Kidney (tissue), 14 donors: ENCODE data around the gene NCEH1. TPM values are rescaled to one million over a fixed set of nuclear protein-coding genes. Genes with fewer than 3 reads are reported as not detected.
"Not testable (repeated sequence)": the region's sequence is repeated elsewhere in the genome, so short reads cannot be mapped to it uniquely, and the experiment has no call there.

Experiments
- DNase-seq, 5 donors: peaks; one replicate each; pipeline ENCODE4 v3.0.0-alpha.2; 2013 to 2020
- FAIRE-seq: peaks from 2 replicates; lab custom pipeline; 2012; peaks lifted over from hg19 to GRCh38; lab: Jason Lieb, UNC
- H3K27ac ChIP-seq, 2 donors: one replicate each; pipeline ENCODE4 v1.7.0; 2013; ENCODE audit warnings: low read depth in 2 of 2, low read length in 2 of 2, inconsistent platforms in 1 of 2
- H3K27me3 ChIP-seq: one replicate; pipeline ENCODE4 v1.7.1; 2013; ENCODE audit warnings: low read length, inconsistent platforms; ENCODE audit not compliant: control insufficient read depth, insufficient read depth
- H3K36me3 ChIP-seq, 3 donors: one replicate each; pipeline versions ENCODE4 v1.7.0 to v1.7.1; 2013; ENCODE audit warnings: low read length in 3 of 3, control low read depth in 1 of 3, inconsistent platforms in 1 of 3; ENCODE audit not compliant: insufficient read depth in 3 of 3, control insufficient read depth in 2 of 3
- H3K4me1 ChIP-seq, 3 donors: one replicate each; pipeline versions ENCODE4 v1.7.0 to v1.7.1; 2013; ENCODE audit warnings: low read length in 3 of 3, inconsistent platforms in 1 of 3, low read depth in 1 of 3; ENCODE audit not compliant: control insufficient read depth in 2 of 3, insufficient read depth in 2 of 3
- H3K4me3 ChIP-seq, 3 donors: one replicate each; pipeline versions ENCODE4 v1.7.0 to v1.8.1; 2013; ENCODE audit warnings: low read length in 3 of 3, control low read depth in 1 of 3, inconsistent platforms in 1 of 3
- H3K9ac ChIP-seq, 3 donors: one replicate each; pipeline versions ENCODE4 v1.7.0 to v1.7.1; 2013; ENCODE audit warnings: low read length in 3 of 3, control low read depth in 1 of 3, inconsistent platforms in 1 of 3
- H3K9me3 ChIP-seq, 3 donors: one replicate each; pipeline versions ENCODE4 v1.7.0 to v1.7.1; 2013; ENCODE audit warnings: low read length in 3 of 3, control low read depth in 1 of 3, inconsistent platforms in 1 of 3; ENCODE audit not compliant: control insufficient read depth in 2 of 3, insufficient read depth in 1 of 3
- intact Hi-C: fragments of 100-400 bp; cut with DNase I; formaldehyde crosslinking; loops from one replicate; pipeline ENCODE4 v1.11.1; 2022
- polyA plus RNA-seq: library from polyadenylated mRNA; stranded (reverse); fragments of 350-450 nt; fragmentation: Illumina TruSeq; extraction: RNeasy Lipid Tissue Mini Kit (QIAGEN cat#74804); gene quantifications from one replicate; pipeline ENCODE4 v1.2.3, GENCODE V29; 2014; ENCODE audit warnings: low read depth, low replicate concordance; ENCODE audit not compliant: insufficient read depth
- total RNA-seq: library from RNA; stranded (reverse); fragmentation: NEBNext Ultra II Directional; extraction: Animal tissue kit (Norgen Biotek cat#: 25700); gene quantifications from one replicate; pipeline ENCODE4 v1.2.1, GENCODE V29; 2021
- TF ChIP-seq, protein P1 (sequence below): IDR thresholded peaks from 3 replicates; pipeline ENCODE4 v1.5.1; 2012; ENCODE audit warnings: mild to moderate bottlenecking, moderate library complexity, borderline replicate concordance; ENCODE audit not compliant: insufficient read depth; ENCODE audit errors: extremely low read depth
- donor health status: control.
- donor health status: control.
- donor health status: control.
- donor health status: control.
- donor health status: control.
- donor health status: DM: yes; HTN: yes; CAD: no.
- donor health status: Normal renal cell carcinoma (clear cell type).

NCEH1 gene
- total and polyA plus RNA-seq, 2 donors from 2014 or later = 6.7 to 43.6 TPM

DNA sequence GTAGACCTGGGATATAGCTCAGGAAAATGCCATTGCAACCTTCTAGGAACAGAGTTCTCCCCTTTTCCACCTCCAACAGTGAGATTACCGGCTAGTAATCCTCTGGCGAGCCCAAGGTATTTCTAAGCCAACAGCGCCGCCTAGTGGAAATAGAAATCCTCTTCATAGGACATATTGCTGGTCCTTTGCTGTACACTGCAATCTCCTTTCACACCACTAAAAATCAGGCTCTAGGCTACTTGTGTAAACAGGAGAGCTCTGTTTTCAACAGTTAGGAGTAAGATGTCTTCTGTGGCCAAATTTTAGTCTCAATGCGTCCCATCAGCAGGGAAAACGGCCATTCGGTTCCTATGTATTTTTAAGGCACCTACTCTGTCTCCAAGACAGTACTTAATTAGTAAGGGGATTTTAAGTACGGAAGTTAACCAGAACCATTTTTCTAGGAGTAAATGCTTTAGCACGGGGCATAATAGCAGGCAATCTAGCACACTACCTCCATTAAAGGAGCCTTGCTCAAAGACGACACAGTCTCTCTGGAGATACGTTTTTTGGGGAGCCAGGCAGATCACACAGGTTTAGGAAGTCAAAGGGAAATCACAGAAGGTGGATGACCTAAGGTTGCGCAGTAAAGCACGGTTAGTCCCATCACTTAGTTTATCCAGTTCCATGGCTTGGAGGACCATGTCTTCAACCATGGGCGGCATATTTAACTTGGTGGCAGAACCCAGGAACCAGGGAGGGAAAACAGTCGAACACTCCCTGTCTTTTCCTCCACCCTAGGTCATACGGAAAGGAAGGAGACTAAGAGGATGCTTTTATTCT is 43.8 kb downstream of the NCEH1 start:
- no peak for FAIRE-seq
- Histone ChIP-seq H3K9ac (no peak overlapping the region), H3K27me3 (no peaks in the 10 kb centered on the region), H3K36me3 (no peaks in the 10 kb centered on the region), H3K27ac (no peak overlapping the region), H3K9me3 (no peaks in the 10 kb centered on the region), H3K4me1 (peaks cover 0 to 3% (median 0%) of the 10 kb centered on the region in 3 donors), H3K4me3 (no peak overlapping the region)
- TF ChIP-seq, protein P1, sequence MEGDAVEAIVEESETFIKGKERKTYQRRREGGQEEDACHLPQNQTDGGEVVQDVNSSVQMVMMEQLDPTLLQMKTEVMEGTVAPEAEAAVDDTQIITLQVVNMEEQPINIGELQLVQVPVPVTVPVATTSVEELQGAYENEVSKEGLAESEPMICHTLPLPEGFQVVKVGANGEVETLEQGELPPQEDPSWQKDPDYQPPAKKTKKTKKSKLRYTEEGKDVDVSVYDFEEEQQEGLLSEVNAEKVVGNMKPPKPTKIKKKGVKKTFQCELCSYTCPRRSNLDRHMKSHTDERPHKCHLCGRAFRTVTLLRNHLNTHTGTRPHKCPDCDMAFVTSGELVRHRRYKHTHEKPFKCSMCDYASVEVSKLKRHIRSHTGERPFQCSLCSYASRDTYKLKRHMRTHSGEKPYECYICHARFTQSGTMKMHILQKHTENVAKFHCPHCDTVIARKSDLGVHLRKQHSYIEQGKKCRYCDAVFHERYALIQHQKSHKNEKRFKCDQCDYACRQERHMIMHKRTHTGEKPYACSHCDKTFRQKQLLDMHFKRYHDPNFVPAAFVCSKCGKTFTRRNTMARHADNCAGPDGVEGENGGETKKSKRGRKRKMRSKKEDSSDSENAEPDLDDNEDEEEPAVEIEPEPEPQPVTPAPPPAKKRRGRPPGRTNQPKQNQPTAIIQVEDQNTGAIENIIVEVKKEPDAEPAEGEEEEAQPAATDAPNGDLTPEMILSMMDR = peak; percentile 94
- intact Hi-C loops = no loop called here
- DNase-seq = peak in 4 of 5 donors; percentile 75 to 90 (median 82)

DNA sequence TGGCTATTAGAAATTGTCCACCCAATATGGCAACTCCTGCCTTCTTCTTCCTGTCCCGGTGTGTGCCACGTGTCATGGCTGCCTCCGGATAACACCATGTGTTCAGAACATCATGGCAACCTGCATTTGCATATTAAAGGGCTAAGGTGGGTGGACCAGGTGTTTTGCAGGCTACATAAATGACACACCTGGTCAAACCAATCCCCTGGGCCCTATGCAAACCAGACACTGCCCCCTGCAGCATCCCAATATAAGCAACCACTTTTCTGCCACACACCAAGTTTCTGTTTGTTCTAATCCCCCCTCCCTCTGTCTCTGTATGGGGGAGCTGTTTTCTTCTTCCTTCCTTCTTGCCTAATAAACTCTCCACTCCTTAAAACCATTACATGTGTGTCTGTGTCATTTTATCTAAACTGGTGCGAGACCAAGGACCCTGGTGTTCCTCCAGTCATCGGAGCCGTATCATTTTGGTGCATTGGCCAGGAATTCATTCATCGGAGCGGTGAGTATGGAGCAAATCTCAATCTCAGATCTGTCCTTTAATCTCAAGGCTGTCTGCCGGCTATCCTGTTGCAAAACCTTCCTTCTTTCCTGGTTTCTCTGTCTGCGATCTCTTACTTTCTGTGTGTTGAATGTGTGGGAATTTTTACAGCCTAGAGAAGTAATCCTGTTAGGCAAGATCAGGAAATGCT is 44.5 kb downstream of the NCEH1 start:
- FAIRE-seq = no peak

DNA sequence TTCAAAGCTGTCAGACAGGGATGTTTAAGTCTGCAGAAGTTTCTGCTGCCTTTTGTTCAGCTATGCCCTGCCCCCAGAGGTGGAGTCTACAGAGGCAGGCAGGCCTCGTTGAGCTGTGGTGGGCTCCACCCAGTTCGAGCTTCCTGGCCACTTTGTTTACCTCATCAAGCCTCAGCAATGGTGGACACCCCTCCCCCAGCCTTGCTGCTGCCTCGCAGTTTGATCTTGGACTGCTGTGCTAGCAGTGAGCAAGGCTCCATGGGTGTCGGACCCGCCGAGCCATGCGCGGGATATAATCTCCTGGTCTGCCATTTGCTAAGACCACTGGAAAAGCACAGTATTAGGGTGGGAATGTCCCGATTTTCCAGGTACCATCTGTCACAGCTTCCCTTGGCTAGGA is 45.4 kb downstream of the NCEH1 start:
- H3K9me3 ChIP-seq, H3K27me3 ChIP-seq, intact Hi-C loops, H3K9ac ChIP-seq, DNase-seq, H3K4me1 ChIP-seq, H3K4me3 ChIP-seq, FAIRE-seq, H3K36me3 ChIP-seq, H3K27ac ChIP-seq: not testable (repeated sequence)

More for the DNA sequence above, 44.5 kb downstream of the NCEH1 start:
- no peaks in the 10 kb centered on the region for H3K27me3 ChIP-seq
- no peak overlapping the region for H3K27ac ChIP-seq
- H3K36me3 ChIP-seq = no peaks in the 10 kb centered on the region
- DNase-seq = no peak
- H3K9me3 ChIP-seq = no peaks in the 10 kb centered on the region
- no peak overlapping the region for H3K4me3 ChIP-seq
- H3K4me1 ChIP-seq = peaks cover 0 to 3% (median 0%) of the 10 kb centered on the region in 3 donors
- intact Hi-C loops = no loop called here
- no peak overlapping the region for H3K9ac ChIP-seq
- TF ChIP-seq, protein P1 = no peak

DNA sequence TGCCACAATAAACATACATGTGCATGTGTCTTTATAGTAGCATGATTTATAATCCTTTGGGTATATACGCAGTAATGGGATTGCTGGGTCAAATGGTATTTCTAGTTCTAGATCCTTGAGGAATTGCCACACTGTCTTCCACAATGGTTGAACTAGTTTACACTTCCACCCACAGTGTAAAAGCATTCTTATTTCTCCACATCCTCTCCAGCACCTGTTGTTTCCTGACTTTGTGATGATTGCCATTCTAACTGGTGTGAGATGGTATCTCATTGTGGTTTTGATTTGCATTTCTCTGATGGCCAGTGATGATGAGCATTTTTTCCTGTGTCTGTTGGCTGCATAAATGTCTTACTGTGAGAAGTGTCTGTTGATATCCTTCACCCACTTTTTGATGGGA is 50.4 kb downstream of the NCEH1 start:
- DNase-seq, intact Hi-C loops, H3K4me3 ChIP-seq, H3K9me3 ChIP-seq, H3K36me3 ChIP-seq, H3K4me1 ChIP-seq, H3K9ac ChIP-seq, H3K27ac ChIP-seq, H3K27me3 ChIP-seq, FAIRE-seq: not testable (repeated sequence)
